Neural cell (in vitro differentiated cells): ENCODE measurements around the gene IL3RA.

Source experiments
- CTCF ChIP-seq: fragments of 450-650 bp; IDR thresholded peaks from 2 replicates; pipeline ENCODE4 v1.5.1; 2014; ENCODE audit warnings: antibody characterized with exemption, mild to moderate bottlenecking, moderate library complexity; ENCODE audit not compliant: poor library complexity, severe bottlenecking
- EP300 ChIP-seq: fragments of 450-650 bp; conservative IDR thresholded peaks from 2 replicates; pipeline ENCODE4 v1.6.1; 2014; ENCODE audit warnings: antibody characterized with exemption, mild to moderate bottlenecking, moderate library complexity; ENCODE audit not compliant: poor library complexity, severe bottlenecking
- EZH2 ChIP-seq: fragments of 200-600, 300-800 bp; shearing (Covaris generic), sonication (generic); IDR thresholded peaks from 2 replicates; pipeline ENCODE4 v1.6.1; 2014; ENCODE audit warnings: antibody characterized with exemption, low read length, borderline replicate concordance, mild to moderate bottlenecking; ENCODE audit not compliant: insufficient read depth, poor library complexity, severe bottlenecking
- MXI1 ChIP-seq: fragments of 450-650 bp; conservative IDR thresholded peaks from 2 replicates; pipeline ENCODE4 v1.6.1; 2014; ENCODE audit warnings: antibody characterized with exemption, mild to moderate bottlenecking; ENCODE audit not compliant: poor library complexity, severe bottlenecking
- POLR2AphosphoS5 ChIP-seq: IDR thresholded peaks from 2 replicates; pipeline ENCODE4 v1.6.1; 2012
- RAD21 ChIP-seq: fragments of 450-650 bp; conservative IDR thresholded peaks from 2 replicates; pipeline ENCODE4 v1.6.1; 2014; ENCODE audit warnings: antibody characterized with exemption, mild to moderate bottlenecking, moderate library complexity
- REST ChIP-seq: IDR thresholded peaks from 2 replicates; pipeline ENCODE4 v1.6.1; 2012; ENCODE audit warnings: borderline replicate concordance
- SMC3 ChIP-seq: fragments of 450-650 bp; conservative IDR thresholded peaks from 2 replicates; pipeline ENCODE4 v1.6.1; 2014; ENCODE audit warnings: antibody characterized with exemption, mild to moderate bottlenecking, moderate library complexity; ENCODE audit not compliant: poor library complexity
- TAF1 ChIP-seq: IDR thresholded peaks from 2 replicates; pipeline ENCODE4 v1.6.1; 2012; ENCODE audit warnings: low read depth

GRCh38 chrX:1307626-1308340 lies 28.8 kb upstream of the IL3RA start:
- TF ChIP-seq CTCF (no peak), POLR2AphosphoS5 (no peak), RAD21 (no peak), EP300 (no peak), MXI1 (no peak), EZH2 (no peak), REST (no peak), SMC3 (no peak), TAF1 (no peak)
